Neural progenitor cell (in vitro differentiated cells): ENCODE results near the gene SMIM38. TPM values are rescaled to one million over a fixed set of nuclear protein-coding genes. Genes with fewer than 3 reads are reported as not detected.
"Not testable (repeated sequence)": the region's sequence is repeated elsewhere in the genome, so short reads cannot be mapped to it uniquely, and the experiment has no call there.

Experiments used
- DNase-seq: peaks from one replicate; pipeline ENCODE4 v3.0.0-alpha.2; 2016; ENCODE audit warnings: low spot score
- H2AFZ ChIP-seq: fragments of 200-600 bp; sonication (generic); replicated peaks from 2 replicates; pipeline ENCODE4 v1.6.1; 2016; ENCODE audit warnings: antibody characterized with exemption
- H3F3A ChIP-seq: fragments of 200-600 bp; sonication (generic); 2 replicates; pipeline ENCODE4 v1.6.1; 2016; ENCODE audit warnings: antibody characterized with exemption, low read depth
- H3K27ac ChIP-seq: fragments of 200-600 bp; sonication (generic); 2 replicates; pipeline ENCODE4 v1.5.1; 2016; ENCODE audit warnings: mild to moderate bottlenecking
- H3K27me3 ChIP-seq: fragments of 200-600 bp; sonication (generic); 2 replicates; pipeline ENCODE4 v1.6.1; 2016; ENCODE audit warnings: mild to moderate bottlenecking, moderate library complexity
- H3K36me3 ChIP-seq: fragments of 200-600 bp; sonication (generic); 2 replicates; pipeline ENCODE4 v1.5.1; 2016
- H3K4me1 ChIP-seq: fragments of 200-600 bp; sonication (generic); 2 replicates; pipeline ENCODE4 v1.6.1; 2016; ENCODE audit warnings: mixed run types
- H3K4me2 ChIP-seq: fragments of 200-600 bp; sonication (generic); 2 replicates; pipeline ENCODE4 v1.6.1; 2016
- H3K4me3 ChIP-seq: fragments of 200-600 bp; sonication (generic); 2 replicates; pipeline ENCODE4 v1.5.1; 2016
- H3K79me2 ChIP-seq: fragments of 200-600 bp; sonication (generic); 2 replicates; pipeline ENCODE4 v1.6.1; 2016; ENCODE audit warnings: low read depth
- H3K9ac ChIP-seq: fragments of 200-600 bp; sonication (generic); 2 replicates; pipeline ENCODE4 v1.6.1; 2016
- H3K9me3 ChIP-seq: fragments of 200-600 bp; sonication (generic); 2 replicates; pipeline ENCODE4 v1.5.1; 2016; ENCODE audit warnings: low read depth
- H4K20me1 ChIP-seq: fragments of 200-600 bp; sonication (generic); 2 replicates; pipeline ENCODE4 v1.6.1; 2016; ENCODE audit warnings: low read depth
- H3K27ac Mint-ChIP-seq: 3 replicates; pipeline ENCODE4 v1.8.0; 2021; ENCODE audit warnings: mixed read lengths
- H3K27me3 Mint-ChIP-seq: 2 replicates; pipeline ENCODE4 v1.8.0; 2022; ENCODE audit warnings: low read depth, mild to moderate bottlenecking, inconsistent platforms, moderate library complexity, mixed read lengths; ENCODE audit not compliant: insufficient read depth
- H3K36me3 Mint-ChIP-seq: 3 replicates; pipeline ENCODE4 v1.8.0; 2021; ENCODE audit warnings: mixed read lengths
- H3K4me1 Mint-ChIP-seq: 3 replicates; pipeline ENCODE4 v1.8.0; 2021; ENCODE audit warnings: mixed read lengths
- H3K4me3 Mint-ChIP-seq: 3 replicates; pipeline ENCODE4 v1.8.0; 2021; ENCODE audit warnings: mild to moderate bottlenecking, moderate library complexity, mixed read lengths
- H3K9me3 Mint-ChIP-seq: 3 replicates; pipeline ENCODE4 v1.8.0; 2020; ENCODE audit warnings: mixed read lengths
- CTCF ChIP-seq: fragments of 200-600 bp; sonication (generic); IDR thresholded peaks from 2 replicates; pipeline ENCODE4 v1.5.1; 2017; ENCODE audit warnings: antibody characterized with exemption, mild to moderate bottlenecking
- EZH2 ChIP-seq: fragments of 200-600 bp; sonication (generic); IDR thresholded peaks from 2 replicates; pipeline ENCODE4 v1.6.1; 2017; ENCODE audit warnings: antibody characterized with exemption, mild to moderate bottlenecking, moderate library complexity
- EZH2phosphoT487 ChIP-seq: fragments of 200-600 bp; sonication (generic); IDR thresholded peaks from 2 replicates; pipeline ENCODE4 v1.6.1; 2017; ENCODE audit warnings: antibody characterized with exemption
- total RNA-seq: library from RNA; depleted of rRNA; stranded (reverse); fragments of >200 nt; gene quantifications from 2 replicates; pipeline ENCODE4 v1.2.3, GENCODE V29; 2015; ENCODE audit warnings: low replicate concordance

Gene SMIM38
- total RNA-seq, 1 donor from 2014 or later = 2.0 TPM

GRCh38 chr11:69137151-69137844, 18.4 kb upstream of the SMIM38 start:
- peaks cover 8% of the 10 kb centered on the region for H3K4me1 Mint-ChIP-seq
- H3K36me3 Mint-ChIP-seq = peaks cover 10% of the 10 kb centered on the region
- H3K4me3 ChIP-seq = no peak overlapping the region
- no peak overlapping the region for H3K4me2 ChIP-seq
- H3K4me1 ChIP-seq = no peaks in the 10 kb centered on the region
- no peak overlapping the region for H3K27ac ChIP-seq
- H4K20me1 ChIP-seq = no peaks in the 10 kb centered on the region
- H3K9ac ChIP-seq = no peak overlapping the region
- H3K36me3 ChIP-seq = no peaks in the 10 kb centered on the region
- DNase-seq = no peak
- no peaks in the 10 kb centered on the region for H3K9me3 ChIP-seq
- H3K27me3 ChIP-seq = no peaks in the 10 kb centered on the region
- H3K27me3 Mint-ChIP-seq = peaks cover 8% of the 10 kb centered on the region
- no peak overlapping the region for H3K4me3 Mint-ChIP-seq
- H3F3A ChIP-seq = no peaks in the 10 kb centered on the region
- no peak overlapping the region for H3K27ac Mint-ChIP-seq
- H3K79me2 ChIP-seq = no peaks in the 10 kb centered on the region
- H2AFZ ChIP-seq = no peak overlapping the region
- peaks cover 16% of the 10 kb centered on the region for H3K9me3 Mint-ChIP-seq
- TF ChIP-seq EZH2 (no peak), EZH2phosphoT487 (no peak), CTCF (no peak)

- Histone ChIP-seq H3K9ac (no peak overlapping the region), H3K4me2 (no peak overlapping the region), H3K4me3 (no peak overlapping the region), H3K4me1 (no peaks in the 10 kb centered on the region), H3K27me3 (no peaks in the 10 kb centered on the region), H3K27ac (no peak overlapping the region), H3F3A (no peaks in the 10 kb centered on the region), H3K9me3 (no peaks in the 10 kb centered on the region), H4K20me1 (no peaks in the 10 kb centered on the region), H3K79me2 (no peaks in the 10 kb centered on the region), H3K36me3 (no peaks in the 10 kb centered on the region), H2AFZ (no peak overlapping the region)
- Mint-ChIP-seq H3K27ac (no peak overlapping the region), H3K9me3 (peaks cover 16% of the 10 kb centered on the region), H3K27me3 (peaks cover 8% of the 10 kb centered on the region), H3K4me3 (no peak overlapping the region), H3K36me3 (peaks cover 10% of the 10 kb centered on the region), H3K4me1 (peaks cover 8% of the 10 kb centered on the region)
- TF ChIP-seq CTCF (no peak), EZH2phosphoT487 (no peak), EZH2 (no peak)
- no peak for DNase-seq
Measured at GRCh38 chr11:69138265-69138664, 17.5 kb upstream of the SMIM38 start.

GRCh38 chr11:69140161-69140560, 15.6 kb upstream of the SMIM38 start:
- H3K4me1 ChIP-seq, H3K4me3 ChIP-seq, DNase-seq, H3K4me3 Mint-ChIP-seq, H3K36me3 Mint-ChIP-seq, H3F3A ChIP-seq, H2AFZ ChIP-seq, H3K27ac Mint-ChIP-seq, H3K27me3 ChIP-seq, H3K4me1 Mint-ChIP-seq, H3K27ac ChIP-seq, H3K27me3 Mint-ChIP-seq, H3K9me3 ChIP-seq, H3K36me3 ChIP-seq, H4K20me1 ChIP-seq, H3K9ac ChIP-seq, H3K79me2 ChIP-seq, H3K4me2 ChIP-seq: not testable (repeated sequence)
- H3K9me3 Mint-ChIP-seq = peaks cover 12% of the 10 kb centered on the region

GRCh38 chr11:69140635-69141034, 15.1 kb upstream of the SMIM38 start:
- H3K9ac ChIP-seq = no peak overlapping the region
- no peak overlapping the region for H3K4me3 ChIP-seq
- H2AFZ ChIP-seq = no peak overlapping the region
- peaks cover 6% of the 10 kb centered on the region for H3K4me1 Mint-ChIP-seq
- peaks cover 12% of the 10 kb centered on the region for H3K9me3 Mint-ChIP-seq
- no peaks in the 10 kb centered on the region for H3K27me3 ChIP-seq
- DNase-seq = no peak
- no peak for TF ChIP-seq CTCF
- TF ChIP-seq EZH2phosphoT487 = no peak
- no peak for TF ChIP-seq EZH2
- no peak overlapping the region for H3K4me2 ChIP-seq
- no peak overlapping the region for H3K27ac ChIP-seq
- H3F3A ChIP-seq = no peaks in the 10 kb centered on the region
- H3K36me3 ChIP-seq = no peaks in the 10 kb centered on the region
- peaks cover 4% of the 10 kb centered on the region for H3K36me3 Mint-ChIP-seq
- peaks cover 4% of the 10 kb centered on the region for H3K27me3 Mint-ChIP-seq
- H3K9me3 ChIP-seq = no peaks in the 10 kb centered on the region
- no peaks in the 10 kb centered on the region for H3K79me2 ChIP-seq
- H4K20me1 ChIP-seq = no peaks in the 10 kb centered on the region
- H3K27ac Mint-ChIP-seq = no peak overlapping the region
- no peak overlapping the region for H3K4me3 Mint-ChIP-seq
- H3K4me1 ChIP-seq = no peaks in the 10 kb centered on the region
